Retinal pigment epithelial cell (primary cell): Measurements from ENCODE around the gene DACT3.
"Not testable (repeated sequence)": the region's sequence is repeated elsewhere in the genome, so short reads cannot be mapped to it uniquely, and the experiment has no call there.

Experiments
- DNase-seq: peaks from one replicate; pipeline ENCODE4 v3.0.0-alpha.2; 2010; ENCODE audit warnings: low read depth
- H3K4me3 ChIP-seq: 2 replicates; pipeline ENCODE4 v1.5.1; 2011; ENCODE audit warnings: mild to moderate bottlenecking, low read length, control low read depth, moderate library complexity
- TF ChIP-seq, protein P1 (sequence below): conservative IDR thresholded peaks from 2 replicates; pipeline ENCODE4 v1.5.1; 2011; ENCODE audit warnings: low read depth, low read length, control low read depth, inconsistent platforms

DACT3 gene

GRCh38 chr19:46633130-46633529, 27.9 kb downstream of the DACT3 start:
- no peak for DNase-seq
- no peak overlapping the region for H3K4me3 ChIP-seq
- TF ChIP-seq, protein P1, sequence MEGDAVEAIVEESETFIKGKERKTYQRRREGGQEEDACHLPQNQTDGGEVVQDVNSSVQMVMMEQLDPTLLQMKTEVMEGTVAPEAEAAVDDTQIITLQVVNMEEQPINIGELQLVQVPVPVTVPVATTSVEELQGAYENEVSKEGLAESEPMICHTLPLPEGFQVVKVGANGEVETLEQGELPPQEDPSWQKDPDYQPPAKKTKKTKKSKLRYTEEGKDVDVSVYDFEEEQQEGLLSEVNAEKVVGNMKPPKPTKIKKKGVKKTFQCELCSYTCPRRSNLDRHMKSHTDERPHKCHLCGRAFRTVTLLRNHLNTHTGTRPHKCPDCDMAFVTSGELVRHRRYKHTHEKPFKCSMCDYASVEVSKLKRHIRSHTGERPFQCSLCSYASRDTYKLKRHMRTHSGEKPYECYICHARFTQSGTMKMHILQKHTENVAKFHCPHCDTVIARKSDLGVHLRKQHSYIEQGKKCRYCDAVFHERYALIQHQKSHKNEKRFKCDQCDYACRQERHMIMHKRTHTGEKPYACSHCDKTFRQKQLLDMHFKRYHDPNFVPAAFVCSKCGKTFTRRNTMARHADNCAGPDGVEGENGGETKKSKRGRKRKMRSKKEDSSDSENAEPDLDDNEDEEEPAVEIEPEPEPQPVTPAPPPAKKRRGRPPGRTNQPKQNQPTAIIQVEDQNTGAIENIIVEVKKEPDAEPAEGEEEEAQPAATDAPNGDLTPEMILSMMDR = no peak

DNA sequence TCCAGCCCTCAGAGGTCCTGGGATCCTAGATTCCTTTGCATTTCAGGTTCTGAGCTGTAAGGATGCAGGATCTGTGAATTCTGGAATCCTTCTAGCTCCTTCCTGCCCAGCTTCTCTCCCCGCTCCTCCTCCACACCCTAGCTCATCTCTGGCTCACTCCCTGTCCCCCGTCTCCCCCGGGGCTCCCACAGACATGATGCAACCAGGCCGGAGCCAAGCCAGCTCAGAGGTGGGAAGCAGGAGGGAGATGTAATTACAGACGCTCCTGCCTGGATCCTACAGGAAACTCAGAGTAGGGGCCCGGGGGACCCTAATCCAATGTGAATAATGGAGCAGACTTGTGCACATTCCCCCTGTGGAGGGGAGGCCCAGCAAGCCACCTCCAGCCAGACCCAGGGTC, 29.5 kb downstream of the DACT3 start:
- TF ChIP-seq, protein P1 = no peak
- no peak overlapping the region for H3K4me3 ChIP-seq
- no peak for DNase-seq

DNA sequence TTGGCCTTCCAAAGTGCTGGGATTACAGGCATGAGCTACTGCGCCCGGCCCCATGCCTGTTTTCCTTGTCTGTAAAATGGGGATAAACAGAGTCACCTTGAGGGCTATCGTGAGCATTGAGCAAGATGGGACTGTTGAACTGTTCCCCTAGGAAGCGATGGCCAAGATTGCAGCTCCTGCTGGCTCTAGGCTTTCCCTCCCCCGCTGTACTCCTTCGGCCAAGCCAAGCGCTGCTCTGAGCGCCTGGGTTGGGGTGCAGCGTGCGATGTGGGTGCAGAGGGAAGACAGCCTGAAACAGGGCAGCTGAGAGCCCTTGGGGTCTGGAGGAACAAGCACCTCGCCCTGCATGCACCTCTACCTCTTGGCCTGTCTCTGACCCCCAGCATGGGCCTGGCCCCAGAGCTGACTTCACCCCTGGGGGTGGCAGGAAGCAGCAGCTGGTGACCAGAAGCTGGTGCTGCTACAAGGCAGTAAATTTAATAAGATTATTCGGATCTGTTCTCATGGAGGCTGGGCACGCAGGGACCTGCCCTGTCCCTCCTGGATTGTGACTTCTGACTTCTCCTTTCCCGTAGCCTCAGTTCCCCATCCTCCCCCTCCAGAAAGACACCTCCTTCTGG, 30.3 kb downstream of the DACT3 start:
- TF ChIP-seq, protein P1 = no peak
- DNase-seq = no peak
- no peak overlapping the region for H3K4me3 ChIP-seq

DNA sequence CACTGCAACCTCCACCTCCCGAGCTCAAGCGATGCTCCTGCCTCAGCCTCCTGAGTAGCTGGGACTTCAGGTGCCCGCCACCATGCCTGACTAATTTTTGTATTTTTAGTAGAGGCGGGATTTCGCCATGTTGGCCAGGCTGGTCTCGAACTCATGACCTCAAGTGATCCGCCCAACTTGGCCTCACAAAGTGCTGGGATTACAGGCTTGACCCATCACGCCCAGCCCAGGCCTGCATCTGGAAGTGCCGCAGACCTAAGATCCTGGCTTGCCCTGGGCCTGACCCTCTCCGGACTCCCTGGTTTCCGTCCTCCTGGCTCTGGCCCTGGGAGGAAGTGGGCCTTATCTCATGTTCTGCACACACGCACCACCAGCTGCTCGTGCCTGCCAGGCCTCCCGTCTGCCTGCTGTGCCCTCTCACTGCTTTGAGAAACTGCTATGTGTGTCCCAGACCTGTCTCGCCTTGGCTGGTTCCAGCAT, 31.4 kb downstream of the DACT3 start:
- no peak overlapping the region for H3K4me3 ChIP-seq
- no peak for DNase-seq
- TF ChIP-seq, protein P1 = no peak

- not testable (repeated sequence) for H3K4me3 ChIP-seq
Measured at GRCh38 chr19:46628970-46629369, 32.0 kb downstream of the DACT3 start.

GRCh38 chr19:46626446-46626845, 34.5 kb downstream of the DACT3 start:
- no peak for DNase-seq
- no peak overlapping the region for H3K4me3 ChIP-seq
- TF ChIP-seq, protein P1 = no peak

More at GRCh38 chr19:46628970-46629369, 32.0 kb downstream of the DACT3 start:
- not testable (repeated sequence) for DNase-seq

- TF ChIP-seq, protein P1 = no peak
- H3K4me3 ChIP-seq = no peak overlapping the region
- no peak for DNase-seq
Measured at GRCh38 chr19:46625731-46626130, 35.3 kb downstream of the DACT3 start.
